GM21576 (cell line): Measurements from ENCODE around the gene MISP3.

Experiments used
- ATAC-seq: cut with Tn5 transposase; IDR thresholded peaks from one replicate; pipeline ENCODE4 v1.9.1; 2021; ENCODE audit warnings: mild to moderate bottlenecking, moderate library complexity; ENCODE audit not compliant: unreplicated experiment

The MISP3 gene

GRCh38 chr19:14078411-14078810 is 5.8 kb downstream of the MISP3 start:
- no peak for ATAC-seq

- ATAC-seq = peak; percentile 76
Measured at GRCh38 chr19:14080887-14081796, 8.6 kb downstream of the MISP3 start.

- peak; percentile 16 for ATAC-seq
Measured at GRCh38 chr19:14081797-14082674, 9.4 kb downstream of the MISP3 start.

- no peak for ATAC-seq
Measured at GRCh38 chr19:14082675-14082960, 10.0 kb downstream of the MISP3 start.

- no peak for ATAC-seq
Measured at GRCh38 chr19:14085309-14085995, 12.9 kb downstream of the MISP3 start, which contains the start of gene C19orf67. C19orf67 (minus strand) TSS chr19:14085783; CDS start chr19:14085627, 156 bp downstream.

GRCh38 chr19:14086098-14086497 is 13.5 kb downstream of the MISP3 start:
- no peak for ATAC-seq

- ATAC-seq = no peak
Measured at GRCh38 chr19:14088634-14089411, 16.2 kb downstream of the MISP3 start.

GRCh38 chr19:14089412-14089661 is 16.8 kb downstream of the MISP3 start:
- no peak for ATAC-seq

- no peak for ATAC-seq
Measured at GRCh38 chr19:14089662-14090508, 17.3 kb downstream of the MISP3 start.

GRCh38 chr19:14090509-14091080 is 18.0 kb downstream of the MISP3 start, which contains the start of gene SAMD1:
SAMD1 (minus strand) TSS chr19:14090751.
- peak; percentile 21 for ATAC-seq

- peak; percentile 66 for ATAC-seq
Measured at GRCh38 chr19:14091081-14091812, 18.7 kb downstream of the MISP3 start.

- ATAC-seq = peak; percentile 6
Measured at GRCh38 chr19:14091813-14092462, 19.4 kb downstream of the MISP3 start.

- no peak for ATAC-seq
Measured at GRCh38 chr19:14093117-14093823, 20.7 kb downstream of the MISP3 start.

- no peak for ATAC-seq
Measured at GRCh38 chr19:14094854-14095253, 22.3 kb downstream of the MISP3 start.

GRCh38 chr19:14096272-14096992 is 23.8 kb downstream of the MISP3 start:
- ATAC-seq = no peak

- no peak for ATAC-seq
Measured at GRCh38 chr19:14097532-14098151, 25.1 kb downstream of the MISP3 start.
